Keratinocyte (primary cell): ENCODE measurements around the gene SEMA3C. TPM values are rescaled to one million over a fixed set of nuclear protein-coding genes. Genes with fewer than 3 reads are reported as not detected.

Experiments used
- DNase-seq: peaks from one replicate; pipeline ENCODE4 v3.0.0-alpha.2; 2011; ENCODE audit warnings: low read depth, missing footprints, low spot score
- FAIRE-seq: peaks from 2 replicates; lab custom pipeline; 2011; peaks lifted over from hg19 to GRCh38; lab: Jason Lieb, UNC
- H2AFZ ChIP-seq: 2 replicates; pipeline ENCODE4 v1.6.0; 2012; ENCODE audit warnings: low read length, control low read depth, inconsistent platforms; ENCODE audit not compliant: control insufficient read depth
- H3K27ac ChIP-seq: 2 replicates; pipeline ENCODE4 v1.5.1; 2011; ENCODE audit warnings: low read length; ENCODE audit not compliant: control insufficient read depth, insufficient read depth
- H3K27me3 ChIP-seq: 3 replicates; pipeline ENCODE4 v1.6.0; 2011; ENCODE audit warnings: low read length; ENCODE audit not compliant: control insufficient read depth, insufficient read depth; ENCODE audit errors: extremely low read depth
- H3K36me3 ChIP-seq, 2 experiments: 2 replicates in 1 of 2; 3 replicates in 1 of 2; pipeline ENCODE4 v1.5.1; 2011; ENCODE audit warnings: low read length in 2 of 2, mild to moderate bottlenecking in 1 of 2; ENCODE audit not compliant: control insufficient read depth in 2 of 2, insufficient read depth in 2 of 2; ENCODE audit errors: extremely low read depth in 1 of 2
- H3K4me1 ChIP-seq: 3 replicates; pipeline ENCODE4 v1.5.1; 2011; ENCODE audit warnings: low read length; ENCODE audit not compliant: control insufficient read depth, insufficient read depth; ENCODE audit errors: extremely low read depth
- H3K4me2 ChIP-seq: 3 replicates; pipeline ENCODE4 v1.6.0; 2011; ENCODE audit warnings: low read depth, low read length; ENCODE audit not compliant: control insufficient read depth, insufficient read depth; ENCODE audit errors: extremely low read depth
- H3K4me3 ChIP-seq, 3 experiments: fragments of 200-600 bp in 1 of 3; sonication (generic) in 1 of 3; 2 replicates in 2 of 3; 3 replicates in 1 of 3; pipeline ENCODE4 v1.5.1; 2011 to 2016; ENCODE audit warnings: low read length in 3 of 3, mild to moderate bottlenecking in 3 of 3, control low read depth in 2 of 3, inconsistent platforms in 1 of 3, low read depth in 1 of 3, mixed read lengths in 1 of 3, mixed run types in 1 of 3, moderate library complexity in 1 of 3; ENCODE audit not compliant: control insufficient read depth in 2 of 3, insufficient read depth in 2 of 3; ENCODE audit errors: extremely low read depth in 1 of 3
- H3K79me2 ChIP-seq: 2 replicates; pipeline ENCODE4 v1.6.0; 2012; ENCODE audit warnings: low read length; ENCODE audit not compliant: control insufficient read depth, insufficient read depth
- H3K9ac ChIP-seq: 3 replicates; pipeline ENCODE4 v1.6.0; 2011; ENCODE audit warnings: low read length; ENCODE audit not compliant: control insufficient read depth, insufficient read depth; ENCODE audit errors: extremely low read depth
- H3K9me1 ChIP-seq: 3 replicates; pipeline ENCODE4 v1.6.0; 2011; ENCODE audit warnings: low read length; ENCODE audit not compliant: control insufficient read depth, insufficient read depth; ENCODE audit errors: extremely low read depth
- H3K9me3 ChIP-seq: 2 replicates; pipeline ENCODE4 v1.5.1; 2012; ENCODE audit warnings: low read depth, low read length; ENCODE audit not compliant: control insufficient read depth
- H4K20me1 ChIP-seq: 3 replicates; pipeline ENCODE4 v1.6.0; 2011; ENCODE audit warnings: low read length; ENCODE audit not compliant: control insufficient read depth, insufficient read depth; ENCODE audit errors: extremely low read depth
- EZH2 ChIP-seq: IDR thresholded peaks from one replicate; pipeline ENCODE4 v1.6.1; 2012; ENCODE audit warnings: inconsistent platforms, mild to moderate bottlenecking, low read length, moderate library complexity
- dilution Hi-C: fragments of 300-500 bp; cut with MboI; formaldehyde crosslinking; loops from one replicate; pipeline ENCODE4 v1.7.0; 2020; ENCODE audit warnings: low sequenced_read_pairs; ENCODE audit not compliant: extremely low pct_ligation_motif_present
- polyA plus RNA-seq, 5 experiments: library from polyadenylated mRNA; depleted of rRNA in 3 of 5; stranded (reverse) in 3 of 5; stranded (forward) in 1 of 5; unstranded in 1 of 5; fragments of >200 nt; gene quantifications; 1 replicate in 1 of 5; 2 replicates in 3 of 5; 3 replicates in 1 of 5; pipeline versions ENCODE4 v1.2.1 to v1.2.3, GENCODE V29; 2011 to 2012; ENCODE audit warnings: missing spikeins in 2 of 5, low read depth in 1 of 5, low replicate concordance in 1 of 5
- TF ChIP-seq, protein P1 (sequence below), 3 experiments: IDR thresholded peaks in 1 of 3; conservative IDR thresholded peaks in 1 of 3; optimal IDR thresholded peaks in 1 of 3; 2 replicates in 2 of 3; 3 replicates in 1 of 3; pipeline versions ENCODE3 to v1.5.1; 2011; ENCODE audit warnings: low read length in 3 of 3, mild to moderate bottlenecking in 3 of 3, moderate library complexity in 2 of 3, control low read depth in 1 of 3, inconsistent platforms in 1 of 3; ENCODE audit not compliant: insufficient read depth in 2 of 3; ENCODE audit errors: extremely low read depth in 1 of 3

The SEMA3C gene
- polyA plus RNA-seq, 1 donor (not counting 4 experiments of a cell fraction or from before 2014, with no cell fraction given) = 142 TPM

DNA sequence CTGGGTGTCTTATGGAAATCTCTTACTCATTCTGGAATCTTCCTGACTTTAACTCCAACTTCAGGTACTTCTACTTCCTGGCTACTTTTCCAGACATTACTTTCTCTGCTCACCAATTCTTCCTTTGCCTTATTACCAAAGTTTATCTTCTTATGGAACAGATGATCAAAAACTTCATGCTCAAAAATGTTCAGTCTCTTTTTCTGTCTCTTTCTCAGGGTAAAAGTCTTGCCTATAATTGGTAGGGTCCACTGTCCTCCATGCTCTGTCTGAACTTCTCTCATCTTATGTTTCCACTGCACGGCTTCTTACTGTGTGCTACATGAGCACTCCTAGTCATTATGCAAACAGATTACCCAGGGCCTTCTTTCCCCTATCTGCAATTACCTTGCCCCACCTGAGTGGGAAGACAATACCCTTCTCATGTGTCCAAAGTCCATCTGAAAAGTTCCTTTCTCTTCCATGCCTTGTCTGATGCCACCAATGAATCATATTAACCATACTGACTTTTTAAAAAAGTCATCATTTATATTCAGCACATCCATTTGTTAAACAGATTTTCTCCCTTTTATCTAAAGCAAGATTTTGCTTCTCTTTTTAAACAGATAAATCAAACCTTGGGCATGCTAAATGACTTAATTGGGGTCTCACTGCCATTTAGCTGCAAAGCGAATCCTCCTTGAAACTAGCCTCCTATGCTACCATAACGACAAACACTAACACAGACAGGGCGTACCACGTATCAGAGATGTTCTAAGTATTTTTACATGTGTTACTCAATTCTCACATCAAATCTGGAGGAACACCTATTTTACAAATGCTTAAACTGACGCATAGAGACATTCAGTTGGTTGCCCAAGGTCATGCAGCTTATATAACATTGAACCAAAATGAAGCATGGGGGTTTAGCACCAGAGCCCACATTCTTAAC is 48.8 kb downstream of the SEMA3C start:
- no peaks in the 10 kb centered on the region for H3K4me1 ChIP-seq

DNA sequence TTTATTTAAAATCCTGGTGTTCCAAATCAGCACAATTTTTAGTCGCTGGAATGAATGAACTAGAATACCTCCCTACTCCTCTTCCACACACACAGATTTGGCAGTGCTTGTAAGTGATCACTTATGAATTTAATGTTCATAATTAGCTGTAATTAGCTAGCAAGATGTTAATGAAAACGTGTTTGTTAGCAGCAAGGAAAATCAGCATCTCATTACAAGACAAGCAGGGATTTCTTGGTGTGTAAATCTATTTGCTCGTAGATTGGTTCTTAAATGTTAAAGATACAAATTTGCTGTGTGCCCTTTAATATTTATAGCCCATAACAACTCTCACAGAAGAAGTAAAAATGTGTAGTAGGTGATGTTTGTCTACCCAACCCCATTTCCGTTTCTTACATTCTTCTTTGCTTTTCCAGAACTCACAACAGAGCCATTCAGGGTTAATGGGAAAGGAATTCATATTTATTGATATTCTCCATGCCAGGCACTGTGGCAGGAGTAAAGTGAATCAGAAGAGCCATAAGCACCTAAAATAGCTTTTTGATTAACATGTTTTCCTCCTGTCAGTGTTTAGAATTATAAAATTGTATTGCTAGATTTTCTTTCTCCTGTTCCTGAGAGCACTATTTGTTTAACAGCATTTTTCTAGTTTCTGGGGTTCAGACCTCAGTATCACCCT is 49.6 kb downstream of the SEMA3C start:
- H3K4me2 ChIP-seq = no peak overlapping the region
- no peak for DNase-seq

More for the DNA sequence above, 48.8 kb downstream of the SEMA3C start:
- TF ChIP-seq, protein P1, sequence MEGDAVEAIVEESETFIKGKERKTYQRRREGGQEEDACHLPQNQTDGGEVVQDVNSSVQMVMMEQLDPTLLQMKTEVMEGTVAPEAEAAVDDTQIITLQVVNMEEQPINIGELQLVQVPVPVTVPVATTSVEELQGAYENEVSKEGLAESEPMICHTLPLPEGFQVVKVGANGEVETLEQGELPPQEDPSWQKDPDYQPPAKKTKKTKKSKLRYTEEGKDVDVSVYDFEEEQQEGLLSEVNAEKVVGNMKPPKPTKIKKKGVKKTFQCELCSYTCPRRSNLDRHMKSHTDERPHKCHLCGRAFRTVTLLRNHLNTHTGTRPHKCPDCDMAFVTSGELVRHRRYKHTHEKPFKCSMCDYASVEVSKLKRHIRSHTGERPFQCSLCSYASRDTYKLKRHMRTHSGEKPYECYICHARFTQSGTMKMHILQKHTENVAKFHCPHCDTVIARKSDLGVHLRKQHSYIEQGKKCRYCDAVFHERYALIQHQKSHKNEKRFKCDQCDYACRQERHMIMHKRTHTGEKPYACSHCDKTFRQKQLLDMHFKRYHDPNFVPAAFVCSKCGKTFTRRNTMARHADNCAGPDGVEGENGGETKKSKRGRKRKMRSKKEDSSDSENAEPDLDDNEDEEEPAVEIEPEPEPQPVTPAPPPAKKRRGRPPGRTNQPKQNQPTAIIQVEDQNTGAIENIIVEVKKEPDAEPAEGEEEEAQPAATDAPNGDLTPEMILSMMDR (optimal IDR thresholded peaks at IDR 0.05 in 1 of 3, IDR thresholded peaks at IDR 0.05 in 1 of 3, conservative IDR thresholded peaks at IDR 0.05 in 1 of 3; ENCODE audit: extremely low read depth in 1 of 3, insufficient read depth in 2 of 3, low read length in 3 of 3) = no peak
- TF ChIP-seq EZH2 = no peak
- no peak overlapping the region for H2AFZ ChIP-seq
- dilution Hi-C loops = no loop called here
- H3K4me3 ChIP-seq = no peak overlapping the region
- H3K27me3 ChIP-seq = no peaks in the 10 kb centered on the region
- no peak overlapping the region for H3K27ac ChIP-seq
- peaks cover 79% of the 10 kb centered on the region for H3K79me2 ChIP-seq
- FAIRE-seq (no peak), DNase-seq (no peak)
- H4K20me1 ChIP-seq = no peaks in the 10 kb centered on the region
- no peaks in the 10 kb centered on the region for H3K9me3 ChIP-seq
- H3K36me3 ChIP-seq = peaks cover 3 to 13% of the 10 kb centered on the region in 2 experiments
- H3K9me1 ChIP-seq = peaks cover 3% of the 10 kb centered on the region
- no peak overlapping the region for H3K9ac ChIP-seq
- H3K4me2 ChIP-seq = no peak overlapping the region

More for the DNA sequence above, 49.6 kb downstream of the SEMA3C start:
- no peaks in the 10 kb centered on the region for H3K9me3 ChIP-seq
- dilution Hi-C loops = no loop called here
- H3K27ac ChIP-seq = no peak overlapping the region
- no peak for TF ChIP-seq EZH2
- TF ChIP-seq, protein P1 (optimal IDR thresholded peaks at IDR 0.05 in 1 of 3, IDR thresholded peaks at IDR 0.05 in 1 of 3, conservative IDR thresholded peaks at IDR 0.05 in 1 of 3; ENCODE audit: extremely low read depth in 1 of 3, insufficient read depth in 2 of 3, low read length in 3 of 3) = no peak
- H3K9ac ChIP-seq = no peak overlapping the region
- peaks cover 81% of the 10 kb centered on the region for H3K79me2 ChIP-seq
- H4K20me1 ChIP-seq = no peaks in the 10 kb centered on the region
- H2AFZ ChIP-seq = no peak overlapping the region
- H3K36me3 ChIP-seq = peaks cover 5 to 13% of the 10 kb centered on the region in 2 experiments
- FAIRE-seq = no peak
- no peaks in the 10 kb centered on the region for H3K27me3 ChIP-seq
- H3K4me3 ChIP-seq = no peak overlapping the region
- peaks cover 3% of the 10 kb centered on the region for H3K9me1 ChIP-seq
- H3K4me1 ChIP-seq = no peaks in the 10 kb centered on the region
